ENCODE data around the gene RDH8.

DNA sequence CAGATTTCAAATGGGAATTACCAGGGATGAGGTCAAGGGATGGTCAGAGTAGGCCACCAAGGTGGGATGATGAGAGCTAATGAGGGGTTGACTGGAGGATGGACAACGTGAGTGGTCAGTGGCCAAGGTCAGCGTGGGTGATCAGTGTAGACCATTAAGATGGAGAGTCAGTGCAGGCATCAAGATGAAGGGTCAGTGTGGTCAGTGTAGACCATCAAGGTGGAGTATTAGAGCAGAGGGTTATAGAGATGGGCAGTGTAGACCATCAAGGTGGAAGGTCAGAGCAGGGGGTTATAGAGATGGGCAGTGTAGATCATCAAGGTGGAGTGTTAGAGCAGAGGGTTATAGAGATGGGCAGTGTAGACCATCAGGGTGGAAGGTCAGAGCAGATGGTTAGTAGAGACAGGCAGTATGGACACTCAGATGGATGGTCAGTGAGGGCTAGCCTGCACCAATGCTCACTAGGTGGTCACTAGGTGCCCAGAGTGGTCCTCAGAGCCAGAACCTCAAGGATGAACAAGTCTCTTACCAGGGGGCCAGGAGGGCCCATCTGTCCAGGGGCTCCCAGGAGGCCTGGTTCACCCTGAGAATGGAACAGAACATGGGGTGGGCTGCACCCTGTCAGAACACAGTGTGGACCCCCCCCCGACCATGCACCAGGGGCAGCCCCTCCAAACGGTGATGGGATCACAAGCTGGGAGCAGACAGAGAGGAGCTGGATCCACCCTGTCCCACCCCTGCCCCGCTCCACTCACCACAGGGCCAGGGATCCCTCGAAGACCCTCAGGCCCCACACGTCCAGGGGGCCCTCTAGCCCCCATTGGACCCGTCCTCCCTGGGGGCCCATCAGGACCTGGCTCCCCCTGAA lies 44.2 kb upstream of the RDH8 start:
- TF ChIP-seq POLR2A (IDR thresholded peaks at IDR 0.05; ENCODE audit: low read length) (no peak), GATA1 (IDR thresholded peaks at IDR 0.05; ENCODE audit: low read depth, low read length) (no peak)
